Activated naive CD8-positive, alpha-beta T cell treated with anti-CD3 and anti-CD28 coated beads, Interleukin-2, amount 50 U/mL, for 24 hours (primary cell): ENCODE results near the gene ATP1A4.

Experiments used
- ATAC-seq: fragments of 150-1000 bp; cut with Tn5 transposase; one replicate; pipeline ENCODE4 v1.10.0; 2021
- DNase-seq: peaks from one replicate; pipeline ENCODE4 v3.0.0; 2021
- H3K27ac Mint-ChIP-seq: one replicate; pipeline ENCODE4 v1.8.0; 2021; ENCODE audit warnings: mild to moderate bottlenecking, mixed read lengths
- H3K27me3 Mint-ChIP-seq: one replicate; pipeline ENCODE4 v1.8.0; 2021; ENCODE audit warnings: mixed read lengths
- H3K36me3 Mint-ChIP-seq: one replicate; pipeline ENCODE4 v1.8.0; 2021; ENCODE audit warnings: low read depth, mixed read lengths
- H3K4me1 Mint-ChIP-seq: one replicate; pipeline ENCODE4 v1.8.0; 2021; ENCODE audit warnings: mixed read lengths
- H3K4me3 Mint-ChIP-seq: one replicate; pipeline ENCODE4 v1.8.0; 2021; ENCODE audit warnings: mild to moderate bottlenecking, moderate library complexity, mixed read lengths
- H3K9me3 Mint-ChIP-seq: one replicate; pipeline ENCODE4 v1.8.0; 2021; ENCODE audit warnings: mixed read lengths

ATP1A4 gene

DNA sequence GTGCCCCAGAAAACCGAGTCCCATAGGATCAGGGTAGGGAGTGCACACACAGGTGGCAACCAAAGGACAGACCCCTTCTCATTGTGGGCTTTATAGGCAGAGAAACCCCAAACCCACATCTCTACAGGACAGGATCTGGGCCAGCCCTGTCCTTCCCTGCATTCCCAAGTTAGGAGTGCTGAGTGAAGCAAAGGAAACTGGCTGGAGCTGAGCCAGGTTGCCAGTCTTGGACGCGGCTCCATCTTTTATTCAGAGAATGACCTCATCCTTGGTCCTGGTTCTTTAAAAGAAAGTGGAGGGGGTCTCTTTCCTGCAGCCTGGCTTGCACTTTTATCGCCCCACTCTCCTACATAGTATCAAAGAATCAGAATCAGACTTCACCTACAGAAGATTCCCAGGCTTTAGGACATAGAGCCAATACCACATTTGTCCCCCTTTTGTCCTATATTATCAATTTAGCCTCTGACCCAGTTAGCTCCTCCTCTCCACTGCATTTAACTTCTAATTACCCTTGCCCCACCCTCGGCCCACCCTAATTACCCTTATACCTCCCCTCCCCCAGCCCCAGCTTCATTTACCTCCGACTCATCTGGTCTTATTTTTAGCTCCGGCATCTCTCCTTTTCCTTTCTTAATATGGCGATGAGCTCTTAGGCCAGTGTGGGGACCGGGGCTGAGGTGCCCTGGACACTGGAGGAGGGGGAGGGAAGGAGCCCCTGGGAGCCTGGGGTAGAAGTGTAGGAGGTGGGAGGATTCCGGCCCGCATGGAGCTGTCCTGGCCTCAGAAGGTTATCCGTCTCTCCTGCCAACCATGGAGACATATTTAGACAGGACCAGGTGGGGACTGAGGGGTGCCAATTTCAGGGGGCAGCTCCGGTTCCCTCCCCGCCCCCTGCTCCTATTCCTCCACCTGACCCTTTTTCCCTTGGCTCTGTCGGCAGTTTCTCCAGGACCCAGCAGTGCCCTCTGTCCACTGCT lies 38.5 kb downstream of the ATP1A4 start, which contains the start of gene CASQ1:
Gene CASQ1 (plus strand): TSS at position 927 of the 977 bp plus-strand sequence. CDS start 177 bp downstream, outside the sequence.
- ATAC-seq (no peak), DNase-seq (no peak)
- no peak within 1 kb of the TSS for H3K4me3 Mint-ChIP-seq
- H3K36me3 Mint-ChIP-seq: no peaks in the 10 kb centered on the region
- peaks cover 5% of the 10 kb centered on the region for H3K27me3 Mint-ChIP-seq
- no peak within 1 kb of the TSS for H3K27ac Mint-ChIP-seq
- H3K4me1 Mint-ChIP-seq: no peaks in the 10 kb centered on the region
- H3K9me3 Mint-ChIP-seq: no peaks in the 10 kb centered on the region

DNA sequence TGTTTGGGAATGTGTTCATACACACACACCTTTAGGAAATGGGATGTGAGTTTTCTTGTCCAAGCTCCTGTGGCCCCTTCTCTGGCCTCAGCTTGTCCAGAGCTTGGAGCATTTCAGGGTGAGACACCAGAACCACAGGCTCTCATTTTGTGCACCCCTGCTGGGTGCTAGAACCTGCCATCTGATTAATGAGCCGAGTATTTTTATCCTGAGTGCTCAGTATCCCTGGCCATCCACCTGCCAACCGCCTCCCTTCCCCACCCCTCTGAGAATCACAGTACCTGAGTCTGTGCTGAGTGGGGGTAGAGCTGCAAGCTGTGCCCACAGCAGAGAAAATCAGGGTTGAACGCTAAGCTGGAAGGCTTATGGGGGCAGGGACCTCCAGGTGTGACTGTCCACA lies 40.4 kb downstream of the ATP1A4 start:
- ATAC-seq: no peak
- Mint-ChIP-seq H3K27me3 (no peaks in the 10 kb centered on the region), H3K4me3 (no peak overlapping the region), H3K27ac (no peak overlapping the region), H3K4me1 (no peaks in the 10 kb centered on the region), H3K9me3 (no peaks in the 10 kb centered on the region), H3K36me3 (no peaks in the 10 kb centered on the region)
- DNase-seq: no peak

DNA sequence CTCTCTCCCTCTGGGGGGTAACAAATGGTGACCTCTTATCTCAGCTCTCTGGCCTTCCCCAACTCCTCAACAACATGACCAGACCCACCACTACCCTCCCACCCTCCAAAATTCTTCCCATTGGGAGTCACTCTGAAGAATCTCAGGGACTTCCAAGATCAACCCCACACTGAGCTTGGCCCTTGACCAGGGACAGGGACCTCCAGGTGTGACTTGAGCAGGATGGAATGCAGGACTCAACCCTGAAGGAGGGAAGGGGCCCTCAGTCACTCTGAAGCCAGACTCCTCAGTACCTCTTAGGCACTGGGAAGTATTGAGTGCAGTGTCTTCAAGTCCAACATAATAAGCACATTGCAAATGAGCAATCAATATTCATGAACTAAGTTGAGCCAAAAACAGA lies 40.8 kb downstream of the ATP1A4 start:
- H3K9me3 Mint-ChIP-seq: no peaks in the 10 kb centered on the region
- H3K36me3 Mint-ChIP-seq: no peaks in the 10 kb centered on the region
- H3K4me3 Mint-ChIP-seq: no peak overlapping the region
- ATAC-seq: no peak
- no peak for DNase-seq
- H3K27me3 Mint-ChIP-seq: no peaks in the 10 kb centered on the region
- H3K4me1 Mint-ChIP-seq: no peaks in the 10 kb centered on the region
- no peak overlapping the region for H3K27ac Mint-ChIP-seq

DNA sequence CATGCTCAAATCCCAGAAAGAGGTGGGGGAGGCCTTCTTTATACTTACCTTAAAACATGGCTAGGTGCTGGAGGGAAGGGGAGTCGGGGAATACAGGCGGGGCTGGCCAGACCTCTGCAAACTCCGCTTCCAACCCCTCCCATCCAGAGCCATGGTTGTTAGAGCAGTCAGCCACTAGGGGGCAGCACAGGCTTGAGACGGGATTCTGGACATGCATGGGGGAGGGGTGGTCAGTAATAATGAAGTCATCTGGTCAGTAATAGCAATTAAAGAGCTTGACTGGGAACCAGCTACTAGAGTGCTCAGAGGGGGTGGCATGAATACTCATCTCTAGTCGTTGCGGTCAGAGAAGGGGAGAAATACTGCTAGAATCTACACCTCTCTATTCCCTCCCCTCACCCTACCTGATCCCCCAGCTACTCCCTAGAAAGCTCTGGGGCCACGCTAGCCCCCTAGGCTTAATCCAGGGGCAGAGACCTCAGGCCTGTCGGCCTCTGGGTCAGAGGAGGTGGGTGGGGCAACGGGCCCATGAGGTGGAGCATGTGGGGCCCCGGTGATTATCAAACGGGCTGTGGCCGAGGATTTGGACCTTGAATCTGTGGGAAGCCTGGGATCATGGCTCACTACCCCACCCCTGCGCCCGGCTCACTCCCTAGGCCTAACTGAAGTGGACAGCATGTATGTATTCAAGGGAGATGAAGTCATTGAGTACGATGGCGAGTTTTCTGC lies 41.9 kb downstream of the ATP1A4 start:
- ATAC-seq: peak; percentile 65
- Mint-ChIP-seq H3K27me3 (no peaks in the 10 kb centered on the region), H3K36me3 (no peaks in the 10 kb centered on the region), H3K9me3 (no peaks in the 10 kb centered on the region), H3K4me1 (no peaks in the 10 kb centered on the region), H3K4me3 (no peak overlapping the region), H3K27ac (no peak overlapping the region)
- peak; percentile 87 for DNase-seq

DNA sequence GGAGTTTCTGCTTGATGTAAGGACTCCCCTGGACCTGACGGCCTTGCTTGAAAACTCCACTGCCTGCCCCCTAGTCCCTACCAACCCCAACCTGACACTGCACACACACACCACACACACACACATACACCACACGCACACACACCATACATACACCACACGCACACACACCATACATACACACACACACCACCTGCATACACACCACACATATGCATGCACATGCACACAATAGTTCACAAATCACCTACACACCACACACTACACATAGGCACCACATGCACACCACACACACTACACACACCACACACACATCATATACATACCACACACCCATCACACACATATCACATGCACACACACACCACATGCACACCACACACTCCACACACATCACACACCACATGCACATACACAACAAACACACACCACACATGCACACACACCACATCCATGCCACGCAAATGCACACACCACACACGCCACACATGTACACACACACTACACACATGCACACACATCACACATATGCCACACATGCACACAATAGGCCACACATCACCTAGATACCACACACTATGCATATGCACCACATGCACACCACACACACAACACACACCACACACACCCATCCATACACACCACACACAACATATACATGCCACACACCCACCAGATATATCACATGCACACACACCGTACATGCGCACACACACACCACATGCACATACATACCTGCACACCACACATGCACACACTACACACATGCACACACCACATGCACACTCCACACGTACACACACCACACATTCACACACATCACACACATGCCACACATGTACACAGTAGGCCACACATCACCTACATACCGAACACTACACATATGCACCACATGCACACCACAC lies 42.7 kb downstream of the ATP1A4 start:
- Mint-ChIP-seq H3K9me3 (no peaks in the 10 kb centered on the region), H3K36me3 (no peaks in the 10 kb centered on the region), H3K4me1 (no peaks in the 10 kb centered on the region), H3K27ac (no peak overlapping the region), H3K4me3 (no peak overlapping the region), H3K27me3 (no peaks in the 10 kb centered on the region)
- no peak for ATAC-seq
- no peak for DNase-seq

DNA sequence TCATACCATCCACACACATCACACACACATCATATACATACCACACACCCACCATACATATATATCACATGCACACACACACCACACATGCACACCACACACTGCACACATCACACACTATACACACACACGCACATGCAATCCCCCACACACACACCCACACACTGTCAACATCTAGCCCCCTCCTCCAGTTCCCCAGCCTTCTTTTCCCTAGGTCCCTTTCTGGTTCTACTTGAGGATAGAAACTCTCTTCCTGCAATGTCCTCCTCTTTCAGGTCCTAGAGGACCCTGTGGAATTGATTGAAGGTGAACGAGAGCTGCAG lies 43.3 kb downstream of the ATP1A4 start:
- Mint-ChIP-seq H3K27me3 (no peaks in the 10 kb centered on the region), H3K36me3 (no peaks in the 10 kb centered on the region), H3K4me1 (no peaks in the 10 kb centered on the region), H3K4me3 (no peak overlapping the region), H3K27ac (no peak overlapping the region), H3K9me3 (no peaks in the 10 kb centered on the region)
- DNase-seq (no peak), ATAC-seq (no peak)

DNA sequence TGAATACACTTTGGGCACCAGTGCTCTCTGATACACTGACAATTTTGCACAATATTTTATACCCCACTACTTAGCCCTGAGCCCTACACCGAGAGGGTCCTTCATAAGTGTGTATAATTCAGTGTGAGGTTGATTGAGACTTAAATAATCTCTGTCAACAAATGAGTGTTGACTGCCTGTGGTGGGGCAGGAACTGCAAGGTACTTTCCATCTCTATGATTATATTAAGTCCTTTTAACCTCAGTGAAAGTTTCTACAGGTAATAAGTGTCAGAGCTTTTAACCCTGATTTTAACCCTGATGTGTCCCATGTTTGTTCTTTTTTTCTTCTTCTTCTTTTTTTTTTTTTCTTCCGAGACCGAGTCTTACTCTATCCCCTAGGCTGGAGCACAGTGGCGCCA lies 44.7 kb downstream of the ATP1A4 start:
- H3K36me3 Mint-ChIP-seq: no peaks in the 10 kb centered on the region
- H3K4me1 Mint-ChIP-seq: no peaks in the 10 kb centered on the region
- ATAC-seq: no peak
- H3K27me3 Mint-ChIP-seq: no peaks in the 10 kb centered on the region
- no peak overlapping the region for H3K4me3 Mint-ChIP-seq
- no peak overlapping the region for H3K27ac Mint-ChIP-seq
- H3K9me3 Mint-ChIP-seq: no peaks in the 10 kb centered on the region
- DNase-seq: no peak

DNA sequence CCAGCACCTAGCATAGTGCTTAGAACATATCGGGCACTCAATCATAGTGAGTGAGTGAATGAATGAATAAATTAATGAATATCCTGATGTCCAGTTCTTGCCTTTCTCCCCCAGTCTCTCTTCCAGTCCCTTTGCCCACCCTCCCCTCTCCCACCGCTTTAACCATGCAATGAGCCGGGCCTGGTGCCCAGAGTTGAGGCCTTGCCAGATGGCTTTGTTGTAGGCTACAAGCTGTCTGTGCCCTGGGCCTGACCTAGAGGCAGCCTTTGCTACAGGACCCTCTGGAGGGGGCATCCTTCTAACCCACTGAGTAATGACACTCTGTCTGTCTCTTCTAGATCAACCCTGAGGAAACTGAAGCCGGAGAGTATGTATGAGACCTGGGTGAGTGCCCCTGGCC lies 45.8 kb downstream of the ATP1A4 start:
- H3K36me3 Mint-ChIP-seq: no peaks in the 10 kb centered on the region
- no peaks in the 10 kb centered on the region for H3K9me3 Mint-ChIP-seq
- no peak for DNase-seq
- no peak for ATAC-seq
- H3K27me3 Mint-ChIP-seq: no peaks in the 10 kb centered on the region
- H3K4me1 Mint-ChIP-seq: no peaks in the 10 kb centered on the region
- H3K4me3 Mint-ChIP-seq: no peak overlapping the region
- H3K27ac Mint-ChIP-seq: no peak overlapping the region

DNA sequence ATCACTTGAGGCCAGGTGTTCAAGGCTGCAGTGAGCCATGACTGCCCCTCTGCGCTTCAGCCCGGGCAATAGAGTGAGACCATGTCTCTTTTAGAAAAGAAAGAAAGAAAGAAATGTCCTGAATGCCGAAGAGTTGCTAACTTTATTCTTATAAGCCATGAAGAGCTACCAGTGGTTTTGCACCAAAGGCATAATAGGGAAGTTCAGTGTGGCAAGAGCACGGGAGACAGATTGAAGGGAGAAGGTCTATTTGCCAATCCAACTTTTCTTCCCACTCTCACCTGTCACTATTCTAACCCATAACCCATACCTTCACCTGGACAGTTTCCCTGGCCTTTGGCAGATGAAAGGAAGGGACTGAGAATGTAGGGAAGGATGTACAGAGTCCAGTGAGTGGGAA lies 49.4 kb downstream of the ATP1A4 start:
- H3K27me3 Mint-ChIP-seq: no peaks in the 10 kb centered on the region
- H3K27ac Mint-ChIP-seq: no peak overlapping the region
- ATAC-seq (no peak), DNase-seq (no peak)
- H3K9me3 Mint-ChIP-seq: no peaks in the 10 kb centered on the region
- H3K4me3 Mint-ChIP-seq: no peak overlapping the region
- H3K36me3 Mint-ChIP-seq: no peaks in the 10 kb centered on the region
- peaks cover 11% of the 10 kb centered on the region for H3K4me1 Mint-ChIP-seq

DNA sequence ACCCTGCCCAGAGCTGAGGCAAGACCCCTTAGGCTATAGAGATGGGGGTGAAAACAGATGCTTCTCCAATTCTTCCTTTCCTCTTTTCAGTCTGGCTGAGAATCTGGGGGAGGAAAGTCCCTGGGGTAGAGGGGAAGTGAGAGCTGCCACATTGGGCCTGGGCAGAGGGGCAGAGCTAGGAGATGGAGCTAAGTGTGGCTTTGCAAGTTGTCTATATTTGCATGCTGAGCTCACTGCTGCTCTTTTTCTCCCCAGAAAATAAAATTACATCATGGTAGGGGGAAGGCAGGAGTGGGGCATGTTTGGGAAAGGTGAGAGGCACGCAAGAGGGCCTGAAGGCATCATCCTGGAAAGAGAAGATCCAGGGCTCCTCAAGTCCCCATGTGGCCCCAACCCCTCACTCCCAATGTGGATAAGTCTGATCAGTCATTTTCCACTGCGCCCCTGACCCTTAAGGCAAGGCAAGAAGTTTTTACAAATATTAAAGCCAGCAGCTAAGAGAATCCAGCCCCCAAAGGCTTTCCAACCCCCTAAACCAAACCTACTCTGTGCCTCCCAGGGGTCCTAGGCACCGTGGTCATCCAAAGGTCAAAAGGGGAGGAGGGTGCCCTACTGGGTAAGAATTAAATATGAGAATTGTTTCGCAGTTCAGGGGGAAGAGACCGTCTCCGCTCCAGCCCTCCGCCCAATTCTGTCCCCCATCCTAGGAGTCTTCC lies 53.3 kb downstream of the ATP1A4 start:
- Mint-ChIP-seq H3K4me1 (peaks cover 40% of the 10 kb centered on the region), H3K36me3 (peaks cover 13% of the 10 kb centered on the region), H3K27me3 (no peaks in the 10 kb centered on the region), H3K4me3 (peak overlapping the region; percentile 83), H3K9me3 (no peaks in the 10 kb centered on the region), H3K27ac (peak overlapping the region; percentile 78)
- peak; percentile 41 for ATAC-seq
- peak; percentile 33 for DNase-seq

DNA sequence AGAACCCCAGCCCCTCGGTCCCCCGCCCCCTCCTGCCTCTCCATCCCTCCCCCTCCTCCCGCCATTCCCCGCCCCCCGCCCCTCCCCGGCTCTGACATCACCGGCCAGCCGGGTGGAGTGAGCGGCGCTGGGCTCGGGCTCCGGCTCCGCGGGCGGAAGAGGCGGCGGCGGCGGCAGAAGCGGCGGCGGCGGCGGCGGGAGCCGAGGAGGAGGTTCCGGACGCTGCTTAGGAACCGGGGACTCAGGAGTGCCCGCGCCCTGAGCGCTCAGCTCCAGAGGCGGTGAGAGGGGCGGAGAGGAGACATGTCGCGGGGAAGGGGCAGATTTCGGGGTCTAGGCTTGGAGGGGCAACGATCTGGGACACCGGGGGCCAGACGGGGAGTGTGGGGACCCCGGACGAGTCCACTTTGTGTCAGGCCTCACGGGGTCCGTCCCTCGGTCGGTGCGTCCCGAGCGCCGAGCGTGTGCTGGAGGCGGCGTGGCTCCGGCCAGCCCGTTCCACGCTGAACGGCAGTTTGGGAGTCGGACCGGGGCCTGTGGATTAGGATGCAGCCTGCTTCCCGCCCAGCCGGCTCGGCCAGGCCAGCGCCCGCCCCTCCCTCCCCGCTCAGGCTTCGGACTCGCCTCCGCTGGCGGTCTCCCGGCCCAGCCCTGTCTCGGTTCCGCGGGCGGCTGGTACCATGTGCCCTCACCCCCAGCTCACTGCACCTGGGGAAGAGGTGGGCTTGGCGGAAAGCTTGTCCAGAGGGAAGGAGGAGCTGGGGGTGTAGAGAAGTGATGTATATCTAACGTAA lies 54.0 kb downstream of the ATP1A4 start, which contains the start of gene PEA15:
Gene PEA15 (plus strand): TSS at position 143 of the 794 bp plus-strand sequence. CDS start 6,161 bp downstream, outside the sequence.
- H3K36me3 Mint-ChIP-seq: peaks cover 16% of the 10 kb centered on the region
- no peaks in the 10 kb centered on the region for H3K27me3 Mint-ChIP-seq
- no peaks in the 10 kb centered on the region for H3K9me3 Mint-ChIP-seq
- peak; percentile 76 for DNase-seq
- ATAC-seq: peak; percentile 57
- peak within 1 kb of the TSS; percentile 83 for H3K4me3 Mint-ChIP-seq
- H3K4me1 Mint-ChIP-seq: peaks cover 47% of the 10 kb centered on the region
- peak within 1 kb of the TSS; percentile 91 for H3K27ac Mint-ChIP-seq

DNA sequence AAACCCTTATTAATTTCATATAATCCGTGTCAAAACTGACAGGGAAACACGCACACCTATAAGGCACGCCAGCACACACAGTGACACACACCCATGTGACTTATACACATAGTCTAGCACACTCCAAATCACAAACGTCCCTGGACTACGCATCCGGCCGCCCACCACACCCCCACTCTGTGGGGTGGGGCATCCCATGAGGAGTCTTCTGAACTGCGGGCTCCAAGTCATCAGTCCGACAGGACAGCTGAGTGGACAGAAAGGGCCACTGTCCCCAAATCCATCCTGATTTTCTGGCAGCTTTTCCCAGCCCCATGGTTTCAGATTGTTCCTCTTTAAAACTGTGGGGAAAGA lies 54.6 kb downstream of the ATP1A4 start:
- H3K27ac Mint-ChIP-seq: peak overlapping the region; percentile 91
- H3K36me3 Mint-ChIP-seq: peaks cover 18% of the 10 kb centered on the region
- peak overlapping the region; percentile 83 for H3K4me3 Mint-ChIP-seq
- peak; percentile 87 for ATAC-seq
- no peaks in the 10 kb centered on the region for H3K9me3 Mint-ChIP-seq
- DNase-seq: peak; percentile 57
- no peaks in the 10 kb centered on the region for H3K27me3 Mint-ChIP-seq
- H3K4me1 Mint-ChIP-seq: peaks cover 47% of the 10 kb centered on the region

DNA sequence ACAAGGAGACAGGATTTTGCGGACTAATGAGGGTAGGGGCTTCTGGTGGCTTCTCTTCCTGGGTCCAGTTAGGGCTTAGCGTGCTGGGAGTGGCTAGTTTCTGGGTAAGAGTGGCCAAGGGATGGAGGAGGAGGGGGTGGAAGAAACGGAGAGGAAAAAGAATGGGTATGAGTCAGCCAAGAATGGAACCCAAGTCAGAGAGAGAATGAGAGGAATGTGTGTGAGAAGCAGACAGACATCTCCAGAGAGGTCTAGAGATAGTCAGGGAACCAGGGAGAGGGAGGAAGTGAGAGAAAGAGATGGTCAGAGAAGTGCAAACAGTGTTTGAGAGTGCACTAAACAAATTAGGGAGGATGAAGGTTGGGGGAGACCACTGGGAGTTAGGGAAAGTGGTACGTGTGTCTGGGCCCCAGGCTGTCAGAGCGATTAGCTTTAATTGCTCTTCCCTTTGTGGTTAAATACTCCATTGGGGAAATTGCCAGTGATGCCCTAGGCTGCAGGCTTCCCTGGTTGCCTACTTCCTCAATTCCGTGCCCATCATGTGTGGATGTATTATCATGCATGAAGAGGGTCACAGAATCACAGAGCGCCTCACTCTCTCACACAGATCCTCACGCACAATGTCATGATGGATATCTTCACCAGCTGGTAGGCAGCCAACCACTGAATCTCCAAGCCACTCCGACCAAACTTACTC lies 55.2 kb downstream of the ATP1A4 start:
- H3K27me3 Mint-ChIP-seq: no peaks in the 10 kb centered on the region
- DNase-seq: no peak
- H3K27ac Mint-ChIP-seq: peak overlapping the region; percentile 91
- H3K4me3 Mint-ChIP-seq: peak overlapping the region; percentile 83
- peaks cover 18% of the 10 kb centered on the region for H3K36me3 Mint-ChIP-seq
- H3K9me3 Mint-ChIP-seq: no peaks in the 10 kb centered on the region
- ATAC-seq: no peak
- peaks cover 49% of the 10 kb centered on the region for H3K4me1 Mint-ChIP-seq
